ENCODE measurements around the gene ADGRG6. TPM values are rescaled to one million over a fixed set of nuclear protein-coding genes. Genes with fewer than 3 reads are reported as not detected.
A peak's percentile ranks its signal among the peaks of the same experiment; 100 is the strongest.

Gene ADGRG6
- total RNA-seq, 1 experiment from 2014 or later = 259 TPM

DNA sequence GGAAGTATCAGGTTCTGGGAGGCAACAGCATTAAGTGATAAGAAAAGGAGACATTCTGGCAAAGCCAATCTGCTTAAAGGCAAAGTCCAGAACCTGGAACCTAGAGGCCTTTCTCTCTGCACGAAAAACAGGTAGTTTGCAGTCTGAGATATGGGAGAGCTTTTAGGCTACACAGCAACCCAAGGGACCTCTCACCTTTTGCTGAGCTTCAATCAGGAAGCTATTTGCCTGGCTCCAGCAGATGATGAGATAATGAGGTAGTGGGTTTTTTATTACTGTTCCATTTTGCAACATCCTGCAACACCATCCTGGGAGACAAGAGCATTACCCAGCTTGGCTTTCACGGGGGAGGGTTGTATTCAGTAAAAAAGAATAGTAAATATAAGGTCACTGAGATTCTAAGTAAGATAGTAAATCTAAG lies 143.1 kb downstream of the ADGRG6 start:
- DNase-seq (ENCODE audit: low read depth, low spot score) (no peak), ATAC-seq (peak; percentile 67; the same call in 1 of the 2 replicates)
- Histone ChIP-seq H3K36me3 (ENCODE audit: control insufficient read depth, insufficient read depth, low read length) (peaks cover 39% of the 10 kb centered on the region), H3K27ac (ENCODE audit: low read length) (no peak overlapping the region), H3K9me3 (ENCODE audit: control insufficient read depth, insufficient read depth, low read depth, low read length) (no peaks in the 10 kb centered on the region), H3K4me1 (ENCODE audit: control insufficient read depth, insufficient read depth, low read length) (peaks cover 10% of the 10 kb centered on the region), H3K4me3 (ENCODE audit: low read depth in 2 of 2, low read length in 2 of 2) (no peak overlapping the region), H3K27me3 (ENCODE audit: control insufficient read depth, insufficient read depth, low read length) (no peaks in the 10 kb centered on the region)
- TF ChIP-seq SIN3A (IDR thresholded peaks at IDR 0.05; ENCODE audit: borderline replicate concordance, insufficient read depth, low read depth, low read length) (no peak), TCF7L2 (IDR thresholded peaks at IDR 0.05; ENCODE audit: low read depth, low read length) (0 out of 2 replicates have a peak, but pooled peaks have one; percentile 19)
- ChIA-PET CTCF (no interaction called here), POLR2A (no interaction called here)
- no TSS peak for BruUV-seq (replicated peaks)
- intact Hi-C loops (cut with micrococcal nuclease; ENCODE audit: unreplicated experiment) = no loop called here
- in situ Hi-C loops (cut with HindIII; ENCODE audit: low pct_unique_long_range_greater_than_20kb, low sequenced_read_pairs) = no loop called here

DNA sequence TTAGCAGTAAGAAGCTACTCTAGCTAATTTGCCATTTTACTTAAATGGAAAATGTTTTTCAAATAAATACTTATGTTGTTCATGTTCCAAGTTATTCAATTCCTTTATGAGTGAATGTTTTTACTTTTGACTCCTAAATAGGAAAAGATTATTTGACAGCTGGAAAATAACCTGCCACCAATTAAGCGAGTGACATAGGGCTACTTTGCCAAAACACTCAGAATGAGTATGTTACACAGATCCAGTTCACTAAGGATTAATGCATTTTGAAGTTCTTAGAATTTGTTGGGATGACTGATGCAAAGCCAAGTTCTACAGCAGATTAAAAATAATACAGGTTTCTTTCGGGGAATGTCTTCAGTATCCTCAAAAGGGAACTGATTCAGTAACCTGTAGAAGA lies 144.4 kb downstream of the ADGRG6 start:
- ATAC-seq (no peak), DNase-seq (ENCODE audit: low read depth, low spot score) (no peak)
- Histone ChIP-seq H3K4me3 (ENCODE audit: low read depth in 2 of 2, low read length in 2 of 2) (no peak overlapping the region), H3K4me1 (ENCODE audit: control insufficient read depth, insufficient read depth, low read length) (peaks cover 10% of the 10 kb centered on the region), H3K9me3 (ENCODE audit: control insufficient read depth, insufficient read depth, low read depth, low read length) (no peaks in the 10 kb centered on the region), H3K27me3 (ENCODE audit: control insufficient read depth, insufficient read depth, low read length) (no peaks in the 10 kb centered on the region), H3K27ac (ENCODE audit: low read length) (no peak overlapping the region), H3K36me3 (ENCODE audit: control insufficient read depth, insufficient read depth, low read length) (peaks cover 37% of the 10 kb centered on the region)
- no TSS peak for BruUV-seq (replicated peaks)
- intact Hi-C loops (cut with micrococcal nuclease; ENCODE audit: unreplicated experiment) (no loop called here), in situ Hi-C loops (cut with HindIII; ENCODE audit: low pct_unique_long_range_greater_than_20kb, low sequenced_read_pairs) (no loop called here)
- no peak for TF ChIP-seq POLR2AphosphoS5 (IDR thresholded peaks at IDR 0.05; ENCODE audit: low read depth, low read length)
- TF ChIP-seq TCF7L2 (IDR thresholded peaks at IDR 0.05; ENCODE audit: low read depth, low read length) = no peak
- TF ChIP-seq, protein P1, sequence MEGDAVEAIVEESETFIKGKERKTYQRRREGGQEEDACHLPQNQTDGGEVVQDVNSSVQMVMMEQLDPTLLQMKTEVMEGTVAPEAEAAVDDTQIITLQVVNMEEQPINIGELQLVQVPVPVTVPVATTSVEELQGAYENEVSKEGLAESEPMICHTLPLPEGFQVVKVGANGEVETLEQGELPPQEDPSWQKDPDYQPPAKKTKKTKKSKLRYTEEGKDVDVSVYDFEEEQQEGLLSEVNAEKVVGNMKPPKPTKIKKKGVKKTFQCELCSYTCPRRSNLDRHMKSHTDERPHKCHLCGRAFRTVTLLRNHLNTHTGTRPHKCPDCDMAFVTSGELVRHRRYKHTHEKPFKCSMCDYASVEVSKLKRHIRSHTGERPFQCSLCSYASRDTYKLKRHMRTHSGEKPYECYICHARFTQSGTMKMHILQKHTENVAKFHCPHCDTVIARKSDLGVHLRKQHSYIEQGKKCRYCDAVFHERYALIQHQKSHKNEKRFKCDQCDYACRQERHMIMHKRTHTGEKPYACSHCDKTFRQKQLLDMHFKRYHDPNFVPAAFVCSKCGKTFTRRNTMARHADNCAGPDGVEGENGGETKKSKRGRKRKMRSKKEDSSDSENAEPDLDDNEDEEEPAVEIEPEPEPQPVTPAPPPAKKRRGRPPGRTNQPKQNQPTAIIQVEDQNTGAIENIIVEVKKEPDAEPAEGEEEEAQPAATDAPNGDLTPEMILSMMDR (IDR thresholded peaks at IDR 0.05) = no peak
- TF ChIP-seq, protein P2, sequence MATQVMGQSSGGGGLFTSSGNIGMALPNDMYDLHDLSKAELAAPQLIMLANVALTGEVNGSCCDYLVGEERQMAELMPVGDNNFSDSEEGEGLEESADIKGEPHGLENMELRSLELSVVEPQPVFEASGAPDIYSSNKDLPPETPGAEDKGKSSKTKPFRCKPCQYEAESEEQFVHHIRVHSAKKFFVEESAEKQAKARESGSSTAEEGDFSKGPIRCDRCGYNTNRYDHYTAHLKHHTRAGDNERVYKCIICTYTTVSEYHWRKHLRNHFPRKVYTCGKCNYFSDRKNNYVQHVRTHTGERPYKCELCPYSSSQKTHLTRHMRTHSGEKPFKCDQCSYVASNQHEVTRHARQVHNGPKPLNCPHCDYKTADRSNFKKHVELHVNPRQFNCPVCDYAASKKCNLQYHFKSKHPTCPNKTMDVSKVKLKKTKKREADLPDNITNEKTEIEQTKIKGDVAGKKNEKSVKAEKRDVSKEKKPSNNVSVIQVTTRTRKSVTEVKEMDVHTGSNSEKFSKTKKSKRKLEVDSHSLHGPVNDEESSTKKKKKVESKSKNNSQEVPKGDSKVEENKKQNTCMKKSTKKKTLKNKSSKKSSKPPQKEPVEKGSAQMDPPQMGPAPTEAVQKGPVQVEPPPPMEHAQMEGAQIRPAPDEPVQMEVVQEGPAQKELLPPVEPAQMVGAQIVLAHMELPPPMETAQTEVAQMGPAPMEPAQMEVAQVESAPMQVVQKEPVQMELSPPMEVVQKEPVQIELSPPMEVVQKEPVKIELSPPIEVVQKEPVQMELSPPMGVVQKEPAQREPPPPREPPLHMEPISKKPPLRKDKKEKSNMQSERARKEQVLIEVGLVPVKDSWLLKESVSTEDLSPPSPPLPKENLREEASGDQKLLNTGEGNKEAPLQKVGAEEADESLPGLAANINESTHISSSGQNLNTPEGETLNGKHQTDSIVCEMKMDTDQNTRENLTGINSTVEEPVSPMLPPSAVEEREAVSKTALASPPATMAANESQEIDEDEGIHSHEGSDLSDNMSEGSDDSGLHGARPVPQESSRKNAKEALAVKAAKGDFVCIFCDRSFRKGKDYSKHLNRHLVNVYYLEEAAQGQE (IDR thresholded peaks at IDR 0.05; ENCODE audit: insufficient read depth in 1 of 2, low read depth in 2 of 2, low read length in 1 of 2) = no peak
- no peak for TF ChIP-seq SIN3A (IDR thresholded peaks at IDR 0.05; ENCODE audit: borderline replicate concordance, insufficient read depth, low read depth, low read length)
- CTCF ChIA-PET = no interaction called here
- POLR2A ChIA-PET = no interaction called here

DNA sequence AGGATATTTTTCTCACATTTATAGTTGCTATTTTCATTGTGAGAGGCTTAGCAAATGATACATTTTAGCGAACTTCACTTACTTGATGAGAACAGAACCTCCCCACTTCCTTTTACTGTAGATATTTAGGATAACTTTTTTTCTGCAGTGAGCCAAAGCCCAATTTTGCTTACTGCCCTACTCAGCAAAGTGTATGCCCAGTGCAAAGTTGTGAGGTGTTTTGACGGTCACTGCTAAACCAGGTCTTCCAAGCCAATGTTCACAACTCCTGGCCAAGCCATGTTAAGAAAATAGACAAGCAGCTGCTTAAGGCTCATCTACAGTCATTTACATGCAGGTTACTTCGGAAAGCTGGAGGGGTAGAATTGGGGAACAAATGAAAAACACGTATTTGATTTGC lies 144.8 kb downstream of the ADGRG6 start:
- no TSS peak for BruUV-seq (replicated peaks)
- Histone ChIP-seq H3K9me3 (ENCODE audit: control insufficient read depth, insufficient read depth, low read depth, low read length) (no peaks in the 10 kb centered on the region), H3K27me3 (ENCODE audit: control insufficient read depth, insufficient read depth, low read length) (no peaks in the 10 kb centered on the region), H3K4me3 (ENCODE audit: low read depth in 2 of 2, low read length in 2 of 2) (no peak overlapping the region), H3K4me1 (ENCODE audit: control insufficient read depth, insufficient read depth, low read length) (peaks cover 10% of the 10 kb centered on the region), H3K36me3 (ENCODE audit: control insufficient read depth, insufficient read depth, low read length) (peaks cover 33% of the 10 kb centered on the region), H3K27ac (ENCODE audit: low read length) (no peak overlapping the region)
- in situ Hi-C loops (cut with HindIII; ENCODE audit: low pct_unique_long_range_greater_than_20kb, low sequenced_read_pairs) = no loop called here
- ChIA-PET POLR2A (no interaction called here), CTCF (no interaction called here)
- DNase-seq (ENCODE audit: low read depth, low spot score) (no peak), ATAC-seq (no peak)
- TF ChIP-seq, protein P1 (IDR thresholded peaks at IDR 0.05) = no peak
- TF ChIP-seq, protein P2 (IDR thresholded peaks at IDR 0.05; ENCODE audit: insufficient read depth in 1 of 2, low read depth in 2 of 2, low read length in 1 of 2) = no peak
- TF ChIP-seq SIN3A (IDR thresholded peaks at IDR 0.05; ENCODE audit: borderline replicate concordance, insufficient read depth, low read depth, low read length) (no peak), POLR2AphosphoS5 (IDR thresholded peaks at IDR 0.05; ENCODE audit: low read depth, low read length) (no peak), TCF7L2 (IDR thresholded peaks at IDR 0.05; ENCODE audit: low read depth, low read length) (no peak)
- intact Hi-C loops (cut with micrococcal nuclease; ENCODE audit: unreplicated experiment) = no loop called here
